Thoracic aorta (tissue), 2 donors: Measurements from ENCODE around the gene TWF1. TPM values are rescaled to one million over a fixed set of nuclear protein-coding genes. Genes with fewer than 3 reads are reported as not detected.

Experiments used
- ATAC-seq: fragments of 150-250 bp; one replicate; pipeline ENCODE4 v1.8.0; 2017; ENCODE audit warnings: low read depth; ENCODE audit not compliant: insufficient number of reproducible peaks, low FRiP score
- DNase-seq: peaks from one replicate; pipeline ENCODE4 v3.0.0-alpha.2; 2020; ENCODE audit warnings: low spot score
- H3K27ac ChIP-seq, 2 donors: fragments of 200-600 bp; sonication (generic); 1 replicate in 1 of 2; 2 replicates in 1 of 2; pipeline ENCODE4 v1.5.1; 2016; ENCODE audit warnings: mild to moderate bottlenecking in 2 of 2, moderate library complexity in 2 of 2
- H3K27me3 ChIP-seq: fragments of 200-600 bp; sonication (generic); replicated peaks from 2 replicates; pipeline ENCODE4 v1.6.0; 2016; ENCODE audit warnings: mild to moderate bottlenecking; ENCODE audit not compliant: insufficient read depth
- H3K36me3 ChIP-seq: fragments of 200-600 bp; sonication (generic); one replicate; pipeline ENCODE4 v1.5.1; 2016
- H3K4me1 ChIP-seq, 2 donors: fragments of 200-600 bp; sonication (generic); 1 replicate in 1 of 2; 2 replicates in 1 of 2; pipeline versions ENCODE4 v1.5.1 to v1.6.0; 2016; ENCODE audit warnings: low read depth in 2 of 2, mild to moderate bottlenecking in 1 of 2; ENCODE audit not compliant: control insufficient read depth in 1 of 2
- H3K4me3 ChIP-seq: fragments of 200-600 bp; sonication (generic); 2 replicates; pipeline ENCODE4 v1.5.1; 2016; ENCODE audit warnings: mild to moderate bottlenecking
- H3K9me3 ChIP-seq: fragments of 200-600 bp; sonication (generic); 2 replicates; pipeline ENCODE4 v1.5.1; 2016
- CTCF ChIP-seq: fragments of 200-600 bp; sonication (generic); IDR thresholded peaks from one replicate; pipeline ENCODE4 v1.5.1; 2019; ENCODE audit warnings: antibody characterized with exemption
- total RNA-seq, 2 donors: library from RNA; depleted of rRNA; stranded (reverse); fragments of >200 nt; gene quantifications; one replicate each; pipeline versions ENCODE4 v1.1.0 to v1.2.3, GENCODE V29; 2016

The TWF1 gene
- total RNA-seq, 2 donors from 2014 or later: 70.8 to 108 TPM

- H3K4me3 ChIP-seq: no peak overlapping the region
- H3K36me3 ChIP-seq: no peaks in the 10 kb centered on the region
- H3K27ac ChIP-seq: no peak overlapping the region
- no peak for DNase-seq
- no peaks in the 10 kb centered on the region for H3K27me3 ChIP-seq
- TF ChIP-seq CTCF: no peak
- H3K4me1 ChIP-seq: peaks cover 26 to 30% of the 10 kb centered on the region in 2 donors
- H3K9me3 ChIP-seq: no peaks in the 10 kb centered on the region
- no peak for ATAC-seq
These were observed 43.5 kb downstream of the TWF1 start for GRCh38 chr12:43762596-43762995.

GRCh38 chr12:43761500-43761899 is 44.6 kb downstream of the TWF1 start:
- Histone ChIP-seq H3K4me3 (no peak overlapping the region), H3K36me3 (no peaks in the 10 kb centered on the region), H3K27ac (no peak overlapping the region), H3K27me3 (no peaks in the 10 kb centered on the region), H3K9me3 (no peaks in the 10 kb centered on the region), H3K4me1 (peaks cover 26 to 33% of the 10 kb centered on the region in 2 donors)
- ATAC-seq (no peak), DNase-seq (no peak)
- no peak for TF ChIP-seq CTCF

- H3K4me3 ChIP-seq: peak overlapping the region; percentile 89
These were observed 45.7 kb downstream of the TWF1 start for GRCh38 chr12:43760396-43760795.

GRCh38 chr12:43758728-43759563 is 47.2 kb downstream of the TWF1 start, which contains the start of the genes IRAK4 and PUS7L:
TSS of gene IRAK4 (plus strand) at chr12:43758951. CDS start at chr12:43768112, 9,161 bp downstream.
TSS of gene PUS7L (minus strand) at chr12:43758790. CDS start at chr12:43755245, 3,545 bp downstream.
- ATAC-seq (peak; percentile 99), DNase-seq (peak; percentile 76)
- peak within 1 kb of the TSS; percentile 89 for H3K4me3 ChIP-seq
- no peaks in the 10 kb centered on the region for H3K27me3 ChIP-seq
- H3K9me3 ChIP-seq: no peaks in the 10 kb centered on the region
- H3K4me1 ChIP-seq: peaks cover 26 to 33% of the 10 kb centered on the region in 2 donors
- H3K27ac ChIP-seq: peak within 1 kb of the TSS; percentile 83 to 88
- TF ChIP-seq CTCF: peak; percentile 33
- peaks cover under 1% of the 10 kb centered on the region for H3K36me3 ChIP-seq

More at GRCh38 chr12:43760396-43760795, 45.7 kb downstream of the TWF1 start:
- Histone ChIP-seq H3K4me1 (peaks cover 26 to 33% of the 10 kb centered on the region in 2 donors), H3K27me3 (no peaks in the 10 kb centered on the region), H3K36me3 (no peaks in the 10 kb centered on the region), H3K27ac (no peak overlapping the region), H3K9me3 (no peaks in the 10 kb centered on the region)
- no peak for TF ChIP-seq CTCF
- ATAC-seq (no peak), DNase-seq (no peak)

- no peak for TF ChIP-seq CTCF
- ATAC-seq (no peak), DNase-seq (no peak)
- peaks cover 5% of the 10 kb centered on the region for H3K36me3 ChIP-seq
- no peaks in the 10 kb centered on the region for H3K27me3 ChIP-seq
- H3K27ac ChIP-seq: peak overlapping the region in 1 of 2 donors; percentile 83
- H3K4me3 ChIP-seq: peak overlapping the region; percentile 89
- H3K4me1 ChIP-seq: peaks cover 28 to 38% of the 10 kb centered on the region in 2 donors
- H3K9me3 ChIP-seq: no peaks in the 10 kb centered on the region
These were observed 47.8 kb downstream of the TWF1 start for GRCh38 chr12:43758247-43758727.
